Measurements from ENCODE around the gene EEF1AKMT2. TPM values are rescaled to one million over a fixed set of nuclear protein-coding genes. Genes with fewer than 3 reads are reported as not detected.

The EEF1AKMT2 gene
- total RNA-seq, 4 donors from 2014 or later, result 23.8 to 33.6 (median 26.6) TPM

DNA sequence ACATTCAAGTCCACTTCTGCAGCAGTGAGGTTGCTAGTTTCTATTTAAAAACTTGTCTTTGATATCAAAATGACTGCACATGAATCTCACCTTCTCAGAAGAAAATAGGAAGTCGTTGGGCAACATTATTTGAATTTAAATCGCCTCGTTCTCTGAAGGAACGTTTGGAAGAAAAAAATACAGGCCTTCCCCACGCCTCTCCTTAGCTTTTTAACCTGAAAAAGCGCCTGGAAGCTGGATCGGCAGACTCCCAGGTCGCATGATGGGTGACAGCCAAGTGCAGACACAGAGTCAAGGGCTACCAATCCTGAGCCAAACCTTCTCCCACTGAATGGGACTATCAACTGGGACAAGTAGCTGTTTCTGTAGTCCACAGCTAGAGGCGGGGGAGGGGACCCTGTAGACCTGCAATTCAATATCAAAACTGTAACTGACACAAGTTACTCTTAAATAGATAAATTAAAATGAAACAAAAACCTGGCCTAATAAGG, 49.7 kb downstream of the EEF1AKMT2 start:
- TF ChIP-seq, protein P1, sequence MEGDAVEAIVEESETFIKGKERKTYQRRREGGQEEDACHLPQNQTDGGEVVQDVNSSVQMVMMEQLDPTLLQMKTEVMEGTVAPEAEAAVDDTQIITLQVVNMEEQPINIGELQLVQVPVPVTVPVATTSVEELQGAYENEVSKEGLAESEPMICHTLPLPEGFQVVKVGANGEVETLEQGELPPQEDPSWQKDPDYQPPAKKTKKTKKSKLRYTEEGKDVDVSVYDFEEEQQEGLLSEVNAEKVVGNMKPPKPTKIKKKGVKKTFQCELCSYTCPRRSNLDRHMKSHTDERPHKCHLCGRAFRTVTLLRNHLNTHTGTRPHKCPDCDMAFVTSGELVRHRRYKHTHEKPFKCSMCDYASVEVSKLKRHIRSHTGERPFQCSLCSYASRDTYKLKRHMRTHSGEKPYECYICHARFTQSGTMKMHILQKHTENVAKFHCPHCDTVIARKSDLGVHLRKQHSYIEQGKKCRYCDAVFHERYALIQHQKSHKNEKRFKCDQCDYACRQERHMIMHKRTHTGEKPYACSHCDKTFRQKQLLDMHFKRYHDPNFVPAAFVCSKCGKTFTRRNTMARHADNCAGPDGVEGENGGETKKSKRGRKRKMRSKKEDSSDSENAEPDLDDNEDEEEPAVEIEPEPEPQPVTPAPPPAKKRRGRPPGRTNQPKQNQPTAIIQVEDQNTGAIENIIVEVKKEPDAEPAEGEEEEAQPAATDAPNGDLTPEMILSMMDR (IDR thresholded peaks at IDR 0.05), result no peak
- no peak for TF ChIP-seq POLR2A (IDR thresholded peaks at IDR 0.05)
- no peaks in the 10 kb centered on the region for H3K36me3 ChIP-seq
- peaks cover 60 to 69% of the 10 kb centered on the region in 2 donors for H3K4me1 ChIP-seq
- no peaks in the 10 kb centered on the region for H3K27me3 ChIP-seq
- WGBS, 2 donors, result 29 to 38% methylated on average over 9 of the region's 9 CpGs
- intact Hi-C loops (cut with DNase I), result loop anchor here (5.0 kb wide), 1 partner anchor 115 kb away; no protein-coding TSS in a partner anchor
- H3K9me3 ChIP-seq, result no peaks in the 10 kb centered on the region
- peak; percentile 83 to 84 for DNase-seq
- H3K27ac ChIP-seq, result peak overlapping the region; percentile 89 to 98 (median 93)
- peak overlapping the region in 1 of 3 donors; percentile 45 for H3K4me3 ChIP-seq (replicated peaks in 1 of 3)

DNA sequence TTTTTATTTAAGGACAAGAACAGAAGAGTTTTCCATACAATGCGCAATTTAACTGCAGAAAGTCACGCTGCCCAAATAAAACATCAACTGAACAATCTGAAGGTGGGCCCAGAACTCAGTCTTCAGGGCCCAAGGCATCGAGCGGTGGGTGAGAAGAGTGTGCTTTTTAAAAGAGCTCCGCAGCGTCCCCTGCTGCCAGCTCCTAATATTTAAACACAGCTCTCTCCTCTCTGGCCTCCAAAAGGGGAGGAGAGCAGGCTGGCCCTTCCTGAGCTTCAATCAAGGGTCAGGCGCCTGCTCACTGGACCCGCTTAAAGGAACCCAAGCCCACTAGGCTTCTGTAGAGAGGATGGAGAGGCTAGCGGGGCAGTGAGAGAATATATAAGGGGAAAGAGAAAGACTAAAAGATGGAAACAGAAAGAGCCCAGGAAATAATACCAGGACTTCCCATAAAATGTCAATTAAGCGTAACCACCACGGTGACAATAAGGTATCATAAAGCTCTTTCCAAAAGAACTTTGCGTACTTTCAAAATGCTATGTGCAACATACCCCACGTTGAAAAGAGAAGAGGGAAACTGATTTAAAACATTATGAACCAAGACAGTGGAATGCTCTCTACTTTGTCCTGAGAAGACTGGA, 50.3 kb downstream of the EEF1AKMT2 start:
- intact Hi-C loops (cut with DNase I), result loop anchor here (5.0 kb wide), 1 partner anchor 114 kb away; no protein-coding TSS in a partner anchor
- H3K9me3 ChIP-seq, result no peaks in the 10 kb centered on the region
- 19 to 20% methylated on average over 13 of the region's 13 CpGs for WGBS, 2 donors
- peak overlapping the region; percentile 89 to 98 (median 93) for H3K27ac ChIP-seq
- DNase-seq, result peak; percentile 87 to 91
- no peaks in the 10 kb centered on the region for H3K36me3 ChIP-seq
- H3K4me1 ChIP-seq, result peaks cover 66 to 75% of the 10 kb centered on the region in 2 donors
- TF ChIP-seq POLR2A (IDR thresholded peaks at IDR 0.05), result peak in 1 of 2 donors; percentile 39
- TF ChIP-seq, protein P1 (IDR thresholded peaks at IDR 0.05), result peak; percentile 65 to 98 (median 90)
- no peaks in the 10 kb centered on the region for H3K27me3 ChIP-seq
- peak overlapping the region in 1 of 3 donors; percentile 45 for H3K4me3 ChIP-seq (replicated peaks in 1 of 3)

DNA sequence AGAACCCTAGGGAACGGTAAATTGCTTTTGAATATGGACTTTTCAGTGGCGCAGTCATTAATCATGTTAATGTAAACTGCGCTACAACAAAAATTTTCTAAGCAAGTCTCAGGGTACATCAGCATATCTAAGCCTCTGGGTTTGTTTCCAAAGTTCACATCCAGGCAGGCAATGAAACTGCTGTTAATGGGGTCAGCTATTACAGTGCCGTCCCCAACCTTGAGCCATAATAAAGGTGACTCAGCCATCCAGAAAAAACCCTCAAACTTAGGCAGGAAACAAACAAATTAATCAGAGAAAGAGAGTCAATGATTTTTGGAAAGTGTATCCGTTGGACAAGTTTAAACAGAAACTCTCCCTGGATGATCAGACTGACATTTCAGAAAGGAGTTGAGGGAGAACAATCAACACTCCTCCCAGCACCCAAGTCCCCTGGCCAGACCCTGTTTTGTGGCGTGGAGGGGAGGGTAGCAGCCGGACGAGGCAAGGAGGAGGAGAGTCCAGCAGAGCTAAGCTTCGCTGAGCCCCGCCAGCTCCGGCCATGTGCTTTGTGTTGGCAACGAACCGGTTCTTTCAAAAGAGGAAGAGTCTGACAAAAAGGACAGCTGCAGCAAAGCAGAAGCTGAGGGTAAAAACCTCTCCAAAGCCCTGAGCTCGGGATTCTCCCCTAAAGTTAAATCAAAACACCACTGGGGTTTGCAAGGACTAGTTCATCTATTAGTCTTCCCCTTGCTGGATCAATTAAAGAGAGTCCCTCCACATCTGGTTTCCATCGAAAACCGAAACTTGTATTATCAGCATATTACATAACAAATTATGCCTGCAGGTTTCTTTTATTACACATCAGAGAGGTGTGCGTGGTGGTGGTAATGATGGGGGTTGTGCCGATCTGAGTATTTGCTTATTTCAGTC, 51.1 kb downstream of the EEF1AKMT2 start:
- peak; percentile 81 for DNase-seq
- intact Hi-C loops (cut with DNase I), result loop anchor here (5.0 kb wide), 1 partner anchor 113 kb away; no protein-coding TSS in a partner anchor
- TF ChIP-seq POLR2A (IDR thresholded peaks at IDR 0.05), result peak in 1 of 2 donors; percentile 40
- TF ChIP-seq, protein P1 (IDR thresholded peaks at IDR 0.05), result no peak
- Histone ChIP-seq H3K27me3 (no peaks in the 10 kb centered on the region), H3K36me3 (no peaks in the 10 kb centered on the region), H3K27ac (peak overlapping the region; percentile 89 to 98 (median 93)), H3K4me1 (peaks cover 74 to 80% of the 10 kb centered on the region in 2 donors), H3K4me3 (replicated peaks in 1 of 3) (no peak overlapping the region), H3K9me3 (no peaks in the 10 kb centered on the region)
- 16 to 18% methylated on average over 17 to 18 of the region's 18 CpGs for WGBS, 2 donors

DNA sequence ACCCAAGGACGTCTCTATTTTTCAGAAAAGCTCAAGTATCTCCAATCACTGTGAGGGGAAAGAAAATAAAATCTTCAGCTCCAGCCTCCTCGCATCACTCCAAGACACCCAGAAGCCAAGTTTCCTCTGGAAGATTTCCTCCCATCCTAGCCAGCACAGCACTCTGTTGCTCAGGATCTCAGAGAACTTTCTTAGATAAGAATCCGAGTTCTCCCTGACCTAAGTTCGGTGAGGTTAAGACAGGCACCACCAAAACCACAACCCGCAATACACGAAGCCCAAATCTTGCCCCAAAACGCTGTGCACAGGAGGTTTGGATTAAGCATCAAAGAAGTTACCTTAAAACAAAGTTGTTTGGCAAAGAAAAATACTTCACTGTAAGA, 51.7 kb downstream of the EEF1AKMT2 start:
- WGBS, 2 donors, result 46 to 50% methylated on average over 7 of the region's 7 CpGs
- intact Hi-C loops (cut with DNase I), result loop anchor here (5.0 kb wide), 2 partner anchors 38 to 113 kb away; no protein-coding TSS in a partner anchor

More for the DNA sequence above, 51.7 kb downstream of the EEF1AKMT2 start:
- TF ChIP-seq, protein P1 (IDR thresholded peaks at IDR 0.05), result no peak
- no peak for TF ChIP-seq POLR2A (IDR thresholded peaks at IDR 0.05)
- Histone ChIP-seq H3K4me1 (peaks cover 75 to 80% of the 10 kb centered on the region in 2 donors), H3K27me3 (no peaks in the 10 kb centered on the region), H3K36me3 (no peaks in the 10 kb centered on the region), H3K9me3 (no peaks in the 10 kb centered on the region), H3K27ac (peak overlapping the region; percentile 89 to 98 (median 93)), H3K4me3 (replicated peaks in 1 of 3) (no peak overlapping the region)
- DNase-seq, result no peak
